ENCODE measurements around the gene ATAD2B.
"Not testable (repeated sequence)": the region's sequence is repeated elsewhere in the genome, so short reads cannot be mapped to it uniquely, and the experiment has no call there.

Gene ATAD2B

GRCh38 chr2:23791030-23791429 is 135.9 kb downstream of the ATAD2B start:
- DNase-seq (ENCODE audit: low read depth, low spot score): no peak

DNA sequence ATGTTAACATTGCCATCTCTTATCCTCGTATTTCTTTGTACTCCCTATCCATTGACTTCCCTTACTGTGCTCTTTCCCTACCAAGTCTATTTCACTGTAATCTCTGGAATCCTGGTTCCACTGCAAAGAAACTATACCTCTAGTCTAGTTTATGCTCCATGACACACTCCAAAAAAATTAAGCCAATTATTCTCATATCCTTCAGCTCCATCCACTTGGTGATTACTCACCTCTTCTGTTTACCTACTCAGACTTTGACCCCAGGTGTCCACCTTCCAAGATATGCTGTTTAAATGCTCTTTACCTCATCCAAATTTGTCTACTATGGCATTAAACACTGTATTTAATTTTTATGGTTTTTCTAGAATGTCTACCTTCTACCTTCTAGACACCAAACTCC is 137.9 kb downstream of the ATAD2B start:
- DNase-seq (ENCODE audit: low read depth, low spot score): no peak

- DNase-seq (ENCODE audit: low read depth, low spot score): no peak
Observed at GRCh38 chr2:23788100-23788499, 138.8 kb downstream of the ATAD2B start.

DNA sequence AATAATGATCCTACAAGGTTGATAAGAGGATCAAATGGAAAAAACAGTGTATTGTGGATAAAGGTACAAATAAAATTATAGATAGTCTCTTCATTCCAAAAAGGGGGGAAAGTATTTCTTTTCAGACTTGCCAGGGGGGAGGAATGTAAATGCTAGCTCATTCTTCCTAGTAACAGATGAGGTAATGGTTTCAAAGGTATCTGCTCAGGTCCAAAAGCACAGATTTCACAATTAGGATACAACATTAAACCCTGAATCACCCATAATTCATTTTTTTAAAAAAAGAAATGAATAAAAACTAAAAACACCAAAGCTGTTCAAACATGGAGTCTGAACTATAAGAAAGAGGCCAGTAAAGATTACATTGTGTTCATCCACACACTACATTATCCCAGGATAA is 142.0 kb downstream of the ATAD2B start:
- DNase-seq (ENCODE audit: low read depth, low spot score): no peak

GRCh38 chr2:23782646-23783045 is 144.3 kb downstream of the ATAD2B start:
- DNase-seq (ENCODE audit: low read depth, low spot score): no peak

- no peak for DNase-seq (ENCODE audit: low read depth, low spot score)
Observed at GRCh38 chr2:23782126-23782525, 144.8 kb downstream of the ATAD2B start.

DNA sequence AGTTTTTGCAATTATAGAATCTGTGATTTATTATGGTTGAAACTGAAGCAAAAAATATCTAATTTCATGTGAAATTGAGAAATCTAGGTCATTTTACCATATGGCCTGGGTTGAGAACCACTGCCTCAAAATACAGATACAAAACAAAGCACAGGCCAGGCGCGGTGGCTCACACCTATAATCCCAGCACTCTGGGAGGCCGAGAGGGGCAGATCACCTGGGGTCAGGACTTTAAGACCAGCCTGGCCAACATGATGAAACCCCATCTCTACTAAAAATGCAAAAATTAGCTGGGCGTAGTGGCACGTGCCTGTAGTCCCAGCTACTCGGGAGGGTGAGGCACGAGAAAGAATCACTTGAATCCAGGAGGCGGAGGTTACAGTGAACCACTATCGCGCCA is 146.5 kb downstream of the ATAD2B start:
- not testable (repeated sequence) for DNase-seq (ENCODE audit: low read depth, low spot score)

- DNase-seq (ENCODE audit: low read depth, low spot score): no peak
Observed at GRCh38 chr2:23777826-23778225, 149.1 kb downstream of the ATAD2B start.

- DNase-seq (ENCODE audit: low read depth, low spot score): no peak
Observed at GRCh38 chr2:23776021-23776420, 150.9 kb downstream of the ATAD2B start.

DNA sequence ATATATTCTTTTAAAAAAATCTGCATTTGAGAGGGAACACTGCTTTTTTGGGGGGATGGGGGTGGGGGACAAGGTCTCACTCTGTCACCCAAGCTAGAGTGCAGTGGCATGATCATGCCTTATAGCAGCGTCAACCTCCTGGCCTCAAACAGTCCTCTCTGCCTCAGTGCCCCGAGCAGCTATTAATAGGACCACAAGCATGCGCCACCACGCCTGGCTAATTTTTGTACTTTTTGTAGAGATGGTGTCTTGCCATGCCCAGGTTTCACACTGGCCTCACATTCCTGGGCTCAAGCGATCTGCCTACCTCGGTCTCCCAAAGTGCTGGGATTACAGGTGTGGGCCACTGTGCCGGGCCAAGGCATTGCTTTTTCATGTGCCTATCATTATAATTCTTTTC is 154.2 kb downstream of the ATAD2B start:
- no peak for DNase-seq (ENCODE audit: low read depth, low spot score)

- no peak for DNase-seq (ENCODE audit: low read depth, low spot score)
Observed at GRCh38 chr2:23772056-23772455, 154.9 kb downstream of the ATAD2B start.

DNA sequence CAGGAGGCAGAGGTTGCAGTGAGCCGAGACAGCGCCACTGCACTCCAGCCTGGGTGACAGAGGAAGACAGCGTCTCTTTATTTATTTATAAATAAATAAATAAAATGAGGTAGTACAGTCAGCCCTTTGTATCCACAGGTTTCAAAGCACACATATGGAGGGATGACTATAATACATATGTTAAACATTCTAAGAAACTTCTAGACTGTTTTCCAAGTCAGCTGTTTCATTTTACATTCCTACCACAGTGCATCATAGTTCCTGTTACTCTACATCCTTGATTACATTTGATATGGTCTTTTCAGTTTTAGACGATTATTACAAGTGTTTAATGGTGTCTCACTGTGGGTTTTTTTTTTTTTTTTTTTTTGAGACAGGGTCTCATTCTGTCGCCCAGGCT is 157.6 kb downstream of the ATAD2B start:
- DNase-seq (ENCODE audit: low read depth, low spot score): no peak

DNA sequence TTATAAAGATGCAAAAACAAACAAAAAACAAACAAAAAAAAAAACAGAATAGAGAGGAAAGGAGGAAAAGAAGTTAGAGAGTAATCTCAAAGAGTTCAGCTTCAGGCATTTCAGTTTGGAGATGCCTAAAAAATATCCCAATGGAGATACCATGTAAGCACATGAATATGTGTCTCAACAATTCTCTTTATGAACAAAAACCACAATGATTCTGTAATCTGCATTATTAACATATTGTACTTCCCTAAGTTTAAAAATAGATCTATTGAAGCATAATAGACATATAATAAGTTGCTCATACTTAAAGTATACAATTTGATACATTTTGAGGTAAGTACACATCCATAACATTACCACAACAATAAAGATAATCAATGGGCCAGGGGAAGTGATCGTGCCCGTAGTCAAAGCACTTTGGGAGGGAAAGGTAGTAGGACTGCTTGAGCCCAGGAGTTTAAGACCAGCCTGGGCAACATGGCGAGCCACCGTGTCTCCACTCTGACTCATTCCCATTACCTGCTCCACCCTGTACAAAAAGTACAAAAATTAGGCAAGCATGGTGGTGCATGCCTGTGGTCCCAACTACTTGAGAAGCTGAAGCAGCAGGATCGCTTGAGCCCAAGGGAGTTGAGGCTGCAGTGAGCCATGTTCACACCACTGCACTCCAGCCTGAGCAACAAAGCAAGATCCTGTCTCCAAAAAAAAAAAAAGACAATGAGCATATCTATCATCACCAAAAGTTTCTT is 158.9 kb downstream of the ATAD2B start:
- no peak for DNase-seq (ENCODE audit: low read depth, low spot score)

- no peak for DNase-seq (ENCODE audit: low read depth, low spot score)
Observed at GRCh38 chr2:23762141-23762540, 164.8 kb downstream of the ATAD2B start.

GRCh38 chr2:23761638-23762037 is 165.3 kb downstream of the ATAD2B start:
- DNase-seq (ENCODE audit: low read depth, low spot score): no peak

DNA sequence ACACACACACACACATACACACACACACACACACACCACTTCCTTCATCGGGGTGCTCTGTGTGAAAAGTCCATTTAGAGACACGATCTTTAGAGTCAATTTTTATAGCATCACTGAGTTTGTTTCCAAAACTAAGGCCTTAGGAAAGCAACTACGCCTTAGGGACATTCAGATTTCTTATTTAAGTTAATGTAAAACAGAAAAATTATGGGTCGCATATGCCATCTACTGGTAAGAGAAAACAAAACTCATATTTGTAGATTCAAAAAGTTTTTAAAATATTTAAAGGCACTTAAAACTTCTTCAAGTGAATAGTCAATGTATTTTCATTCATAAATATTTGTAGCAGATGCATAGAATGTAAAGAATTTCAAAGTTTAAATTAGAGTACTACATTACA is 166.2 kb downstream of the ATAD2B start:
- DNase-seq (ENCODE audit: low read depth, low spot score): no peak

- DNase-seq (ENCODE audit: low read depth, low spot score): no peak
Observed at GRCh38 chr2:23757686-23758433, 169.1 kb downstream of the ATAD2B start.

DNA sequence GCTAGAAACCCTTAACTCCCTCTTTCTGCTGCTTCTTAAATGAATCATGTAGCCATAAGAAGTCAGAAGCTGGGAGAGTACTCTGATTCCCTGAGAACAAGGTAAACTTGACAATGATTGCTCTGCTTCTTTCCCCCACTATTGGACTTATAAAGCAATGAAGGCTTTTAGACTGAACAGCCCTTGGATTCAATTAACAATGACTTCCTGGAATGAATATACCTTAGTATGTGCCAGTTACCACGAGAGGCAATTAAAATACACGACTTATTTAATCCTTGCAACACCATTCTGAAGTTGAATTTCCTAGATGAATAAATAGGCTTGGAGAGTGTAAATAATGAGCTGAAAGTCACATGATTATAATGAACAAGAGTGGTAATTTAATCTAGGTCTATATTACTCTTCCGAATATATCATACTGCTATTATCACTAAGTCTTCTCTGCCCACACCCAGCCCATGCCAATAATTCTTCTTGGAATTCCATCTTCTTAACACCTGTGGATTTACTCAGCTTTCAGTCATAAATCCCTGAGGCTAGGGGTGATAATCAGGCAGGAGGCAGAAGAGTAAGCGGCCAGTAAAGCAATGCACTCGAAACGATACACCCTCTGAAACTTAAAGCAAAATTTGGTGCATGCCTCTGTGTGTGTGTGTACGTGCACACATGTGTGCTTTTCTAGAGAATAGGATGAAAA is 170.2 kb downstream of the ATAD2B start:
- no peak for DNase-seq (ENCODE audit: low read depth, low spot score)

DNA sequence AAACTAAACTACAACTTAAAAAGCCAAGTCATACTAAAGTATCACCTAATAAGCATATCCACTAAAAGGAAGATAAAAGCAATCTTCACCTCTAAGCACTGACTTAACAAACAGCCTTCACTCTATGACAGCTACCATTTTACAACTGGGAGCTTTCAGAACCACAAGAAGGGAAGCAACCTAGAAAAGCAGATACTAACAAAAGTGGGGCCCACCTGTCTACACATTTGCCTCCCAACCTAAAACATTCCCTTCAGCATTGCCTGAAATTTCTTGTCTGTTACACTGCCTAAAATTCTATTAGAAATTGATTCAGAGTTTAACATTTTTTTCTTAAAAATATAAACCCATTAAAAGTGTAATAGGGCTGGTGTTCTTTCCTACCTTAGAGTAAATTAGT is 172.0 kb downstream of the ATAD2B start:
- DNase-seq (ENCODE audit: low read depth, low spot score): no peak

- no peak for DNase-seq (ENCODE audit: low read depth, low spot score)
Observed at GRCh38 chr2:23753291-23754010, 173.5 kb downstream of the ATAD2B start.

- no peak for DNase-seq (ENCODE audit: low read depth, low spot score)
Observed at GRCh38 chr2:23751747-23752265, 175.1 kb downstream of the ATAD2B start.

Measured in activated CD4-positive, CD25-positive, alpha-beta regulatory T cell treated with anti-CD3 and anti-CD28 coated beads, Interleukin-2, amount 50 U/mL, for 16 hours (primary cell).